ENCODE data around the gene SLC7A4.
"Not testable (repeated sequence)": the region's sequence is repeated elsewhere in the genome, so short reads cannot be mapped to it uniquely, and the experiment has no call there.

The SLC7A4 gene

GRCh38 chr22:21064917-21065864 lies 32.8 kb upstream of the SLC7A4 start:
- no peak for DNase-seq (ENCODE audit: low read depth)

GRCh38 chr22:21064425-21064824 lies 32.1 kb upstream of the SLC7A4 start:
- not testable (repeated sequence) for DNase-seq (ENCODE audit: low read depth)

DNA sequence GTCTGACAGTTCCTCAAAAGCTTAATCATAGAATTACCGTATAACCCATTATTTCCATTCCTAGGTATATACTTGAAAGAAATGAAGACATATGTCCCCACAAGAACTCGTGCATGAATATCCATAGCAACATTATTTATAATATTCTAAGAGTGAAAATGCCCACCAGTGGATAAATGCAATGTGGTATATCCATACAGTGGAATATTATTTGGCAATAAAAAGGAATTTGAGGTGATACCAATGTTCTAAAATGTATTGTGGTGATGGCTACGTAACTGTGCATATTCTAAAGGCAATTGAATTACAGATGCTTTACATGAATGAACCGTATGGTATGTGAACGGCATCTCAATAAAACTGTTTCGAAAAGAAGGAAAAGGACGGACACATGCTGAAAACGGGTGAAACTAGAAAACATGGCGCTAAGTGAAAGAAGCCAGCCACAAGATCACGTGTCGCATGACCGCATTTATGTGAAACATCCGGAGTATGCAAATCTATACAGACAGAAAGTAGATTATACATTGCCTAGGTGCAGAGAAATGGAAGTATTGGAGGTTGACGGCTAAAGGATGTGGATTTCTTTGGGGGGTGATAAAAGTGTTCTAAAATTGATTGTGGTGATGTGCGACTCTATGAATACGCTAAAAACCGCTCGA lies 29.4 kb upstream of the SLC7A4 start:
- DNase-seq (ENCODE audit: low read depth): not testable (repeated sequence)

DNA sequence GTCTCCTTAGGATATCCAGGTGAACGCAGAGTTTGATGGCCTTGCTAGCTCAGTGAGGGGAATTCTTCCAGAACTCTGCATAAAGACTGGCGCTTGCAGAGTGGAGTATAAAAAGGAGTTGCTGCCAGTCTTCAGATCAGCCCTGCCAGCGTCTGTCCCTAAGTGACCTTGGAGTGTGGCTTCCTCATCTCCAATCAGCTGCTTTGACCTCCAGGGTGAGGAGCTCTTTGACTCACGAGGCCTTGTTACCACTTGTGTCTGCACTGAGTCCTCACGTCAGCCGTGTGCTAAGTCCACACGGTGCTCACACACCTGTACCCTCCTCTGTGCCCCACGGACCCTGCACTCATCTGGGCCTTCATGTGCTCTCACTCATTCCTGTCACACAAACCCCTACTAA lies 28.0 kb upstream of the SLC7A4 start:
- not testable (repeated sequence) for DNase-seq (ENCODE audit: low read depth)

DNA sequence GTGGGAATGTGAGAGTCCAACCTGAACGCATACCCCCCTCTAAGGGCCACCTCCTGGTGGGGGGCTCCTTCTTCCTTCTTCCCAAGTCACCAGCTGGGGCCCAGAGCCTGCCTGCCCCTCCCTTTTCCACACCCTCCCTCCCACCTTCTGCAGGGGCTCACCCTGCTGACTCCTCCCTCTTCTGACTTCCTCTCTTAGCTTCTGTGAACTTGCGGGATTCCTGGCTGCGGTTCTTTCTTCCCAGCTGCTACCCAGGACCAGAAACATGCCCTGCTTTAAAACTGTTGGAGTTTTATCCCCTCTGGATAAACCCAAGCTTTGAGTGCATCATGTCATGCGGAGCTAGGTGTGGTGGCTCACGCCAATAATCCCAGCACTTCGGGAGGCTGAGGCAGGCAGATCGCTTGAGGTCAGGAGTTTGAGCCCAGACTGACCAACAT lies 23.5 kb upstream of the SLC7A4 start:
- peak; percentile 19 for DNase-seq (ENCODE audit: low read depth)

GRCh38 chr22:21055564-21055834 lies 23.1 kb upstream of the SLC7A4 start:
- no peak for DNase-seq (ENCODE audit: low read depth)

DNA sequence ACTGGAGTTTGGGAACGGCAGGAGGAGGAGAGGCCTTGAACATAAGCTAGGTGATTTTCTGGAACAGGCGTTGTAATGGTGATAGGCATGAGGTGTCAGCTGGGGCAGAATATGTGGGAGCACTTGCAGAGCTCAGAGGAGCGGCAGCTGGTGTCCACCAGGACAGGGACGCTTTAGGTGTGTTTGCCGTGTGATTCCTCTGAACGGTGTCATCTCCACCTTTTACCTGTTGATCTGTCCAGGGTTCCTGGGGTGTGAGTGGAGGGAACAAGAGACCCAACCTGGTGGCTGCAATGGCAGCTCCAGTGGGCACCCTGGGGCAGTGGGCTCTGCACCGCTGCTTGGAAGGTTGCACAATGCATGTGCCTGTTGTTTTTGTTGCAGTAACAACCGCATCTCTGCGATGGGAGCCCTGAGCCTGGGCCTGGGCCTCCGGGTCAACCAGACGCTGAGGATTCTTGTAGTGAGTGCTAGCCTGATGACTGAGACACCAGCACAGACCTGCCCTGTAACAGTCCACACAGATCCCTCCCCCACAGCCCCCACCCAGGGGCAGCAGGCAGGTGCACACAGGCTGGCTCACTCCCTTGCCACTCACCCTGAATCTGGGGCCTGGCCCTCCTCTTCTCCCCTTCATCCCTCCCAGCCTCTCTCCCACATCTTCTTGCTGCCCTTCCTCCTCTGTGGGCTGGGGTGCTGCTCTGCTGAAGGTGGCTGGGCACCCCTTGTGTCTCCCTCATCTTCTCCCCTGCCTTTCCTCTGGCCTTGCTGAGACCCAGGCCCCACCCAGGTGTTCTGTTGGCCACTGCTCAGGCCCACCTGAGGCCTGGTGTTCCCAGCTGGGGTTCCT lies 22.6 kb upstream of the SLC7A4 start:
- no peak for DNase-seq (ENCODE audit: low read depth)

- no peak for DNase-seq (ENCODE audit: low read depth)
Observed at GRCh38 chr22:21054046-21054713, 21.8 kb upstream of the SLC7A4 start.

DNA sequence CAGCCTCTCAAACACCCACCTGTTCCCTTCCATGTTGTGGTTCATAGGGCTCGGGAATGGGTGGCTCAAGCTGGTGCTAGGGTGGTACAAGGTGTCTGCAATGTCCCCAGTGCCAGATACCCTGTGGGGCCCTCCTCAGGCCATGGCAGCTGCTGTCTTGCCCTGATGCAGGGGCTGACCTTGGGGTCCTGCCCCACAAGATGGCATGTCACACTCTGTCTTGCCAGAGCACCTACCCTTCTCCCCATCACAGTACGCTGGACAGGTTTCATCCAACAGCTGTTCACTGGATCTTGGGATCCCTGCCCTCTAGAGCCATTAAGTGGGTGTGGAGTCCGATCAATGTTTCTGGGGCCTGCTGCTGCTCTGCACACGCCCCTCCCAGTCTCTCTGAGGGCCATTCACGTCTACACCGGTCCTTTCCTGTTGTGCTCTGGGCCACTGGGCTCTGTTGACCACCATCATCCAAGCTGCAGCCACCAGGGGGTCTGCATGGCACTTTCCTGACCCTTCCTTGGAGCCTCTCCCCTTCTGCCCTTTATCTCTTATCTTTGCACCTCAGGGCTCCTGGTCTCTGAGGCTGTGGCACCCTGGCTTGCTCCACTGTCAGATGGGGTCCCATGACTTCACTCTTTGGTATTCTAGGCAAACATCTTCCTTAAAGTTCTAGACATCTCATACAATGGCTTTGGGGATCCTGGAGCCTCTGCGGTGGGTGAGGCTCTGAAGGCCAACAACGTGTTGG lies 20.5 kb upstream of the SLC7A4 start:
- no peak for DNase-seq (ENCODE audit: low read depth)

- peak; percentile 73 for DNase-seq (ENCODE audit: low read depth)
Observed at GRCh38 chr22:21051831-21052400, 19.6 kb upstream of the SLC7A4 start.

DNA sequence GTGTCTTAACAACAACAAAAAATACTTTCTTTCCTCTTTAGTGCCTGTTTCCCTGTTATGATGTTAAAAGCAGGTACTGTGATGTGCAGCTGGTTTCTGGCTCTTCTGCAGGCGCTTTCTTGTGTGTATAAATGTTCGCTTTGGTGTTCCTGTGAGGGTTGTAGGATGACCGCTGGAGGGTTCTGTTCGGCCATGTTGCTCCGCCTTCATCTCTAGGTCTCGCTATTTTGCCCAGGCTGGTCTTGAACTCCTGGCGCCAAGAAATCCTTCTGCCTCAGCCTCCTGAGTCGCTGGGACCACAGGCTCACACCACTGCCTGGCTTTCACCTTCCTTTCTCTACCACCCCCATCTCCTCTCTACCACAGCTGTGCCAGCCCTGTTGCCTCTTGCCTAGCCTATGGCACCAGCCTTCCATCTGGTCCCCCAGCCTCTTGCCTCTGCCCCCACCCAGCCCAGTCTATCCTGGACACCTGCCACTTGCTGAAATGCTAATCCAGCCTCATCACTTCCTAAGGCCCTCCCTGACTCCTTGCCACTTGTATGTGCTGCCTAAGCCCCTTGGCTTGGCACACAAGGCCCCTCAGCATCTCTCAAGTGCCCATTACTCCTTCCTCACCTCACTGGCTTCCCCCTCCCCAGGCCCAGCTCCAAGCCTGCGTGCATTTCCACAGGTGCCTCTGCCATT lies 18.9 kb upstream of the SLC7A4 start:
- DNase-seq (ENCODE audit: low read depth): no peak

- DNase-seq (ENCODE audit: low read depth): not testable (repeated sequence)
Observed at GRCh38 chr22:21048965-21049364, 16.6 kb upstream of the SLC7A4 start.

DNA sequence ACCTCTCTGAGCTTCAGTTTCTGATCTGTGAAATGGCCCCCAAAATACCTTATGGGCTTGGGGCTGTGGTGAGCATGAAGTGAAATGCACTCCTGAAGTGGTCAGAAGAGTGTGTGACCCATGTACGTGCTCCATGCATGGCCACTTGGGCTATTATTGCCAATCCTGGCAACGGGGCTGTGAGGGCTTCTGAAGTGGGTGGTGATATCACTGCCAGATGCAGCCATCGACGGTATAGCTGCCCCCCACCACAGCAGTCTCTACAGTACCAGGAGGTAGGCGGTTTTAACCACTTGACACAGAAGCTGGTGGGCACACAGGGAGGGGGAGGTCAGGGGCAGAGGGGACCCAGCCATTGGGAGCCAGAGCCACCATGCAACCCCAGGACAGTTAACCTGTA lies 16.1 kb upstream of the SLC7A4 start:
- DNase-seq (ENCODE audit: low read depth): not testable (repeated sequence)

- no peak for DNase-seq (ENCODE audit: low read depth)
Observed at GRCh38 chr22:21047730-21048129, 15.4 kb upstream of the SLC7A4 start.

DNA sequence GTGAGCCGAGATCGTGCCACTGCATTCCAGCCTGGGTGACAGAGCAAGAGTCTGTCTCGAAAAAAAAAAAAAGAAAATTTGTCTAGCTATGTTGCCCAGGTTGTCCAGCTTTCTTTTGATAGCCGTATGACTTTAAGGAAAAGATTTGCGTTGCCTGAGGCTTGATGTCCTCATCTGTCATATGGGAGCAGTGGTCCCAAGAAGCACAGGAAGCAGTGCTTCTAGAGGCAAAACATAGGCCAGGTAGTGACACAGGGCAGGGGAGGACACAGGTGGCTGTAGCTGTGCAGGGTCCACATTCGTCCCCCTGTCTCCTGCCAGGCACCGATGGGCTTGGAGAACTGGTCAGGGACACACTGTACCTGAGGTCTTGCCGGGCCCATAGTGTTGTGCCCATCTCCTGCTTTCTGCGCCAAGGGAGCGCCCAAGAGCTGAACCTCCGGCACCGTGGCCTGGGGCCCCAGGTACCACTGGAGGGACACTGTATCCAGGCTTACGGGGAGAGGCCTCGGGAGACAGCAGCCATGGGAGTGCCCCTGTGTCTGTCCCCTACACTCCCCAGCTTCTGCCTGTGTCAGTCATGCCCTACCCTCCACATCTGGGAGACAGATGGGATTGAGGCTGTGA lies 14.8 kb upstream of the SLC7A4 start:
- no peak for DNase-seq (ENCODE audit: low read depth)

DNA sequence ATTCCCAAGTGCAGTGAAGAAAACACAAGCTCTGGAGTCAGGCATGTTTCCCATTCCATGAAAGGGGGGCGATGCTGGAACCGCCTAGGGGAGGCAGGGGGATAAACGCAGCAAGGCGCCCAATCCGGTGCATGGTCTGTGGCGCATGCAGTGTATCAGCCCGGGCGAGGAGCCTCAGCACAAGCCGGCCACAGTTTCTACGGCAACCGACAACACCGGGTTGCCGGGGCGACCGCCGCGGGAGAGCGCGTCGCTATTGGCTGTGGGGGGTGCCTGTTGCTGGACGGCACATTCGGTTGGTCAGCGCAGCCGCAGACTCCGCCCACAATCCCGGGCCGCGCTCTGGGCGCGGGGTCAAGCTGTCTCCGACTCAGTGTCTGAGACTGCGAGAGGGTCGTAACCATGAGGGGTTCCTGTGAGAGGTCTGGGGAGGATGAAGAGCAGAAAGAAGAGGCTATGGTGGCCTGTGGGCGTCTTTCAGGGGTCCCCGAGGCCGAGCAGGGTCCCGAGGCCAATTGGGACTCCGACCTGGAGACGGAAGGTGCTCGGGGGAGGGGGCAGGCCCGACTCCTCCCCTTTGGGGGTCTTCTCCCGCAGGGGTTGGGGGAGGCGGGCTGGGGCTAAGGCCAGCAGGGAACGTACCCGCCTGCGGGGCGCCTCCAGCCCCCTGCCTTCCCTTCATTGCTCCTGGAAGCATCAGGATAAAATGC lies 13.4 kb upstream of the SLC7A4 start, which contains the start of gene LRRC74B:
LRRC74B (plus strand) TSS at position 362 of the 710 bp plus-strand sequence; CDS start at position 403, 41 bp downstream.
- DNase-seq (ENCODE audit: low read depth): peak; percentile 91

DNA sequence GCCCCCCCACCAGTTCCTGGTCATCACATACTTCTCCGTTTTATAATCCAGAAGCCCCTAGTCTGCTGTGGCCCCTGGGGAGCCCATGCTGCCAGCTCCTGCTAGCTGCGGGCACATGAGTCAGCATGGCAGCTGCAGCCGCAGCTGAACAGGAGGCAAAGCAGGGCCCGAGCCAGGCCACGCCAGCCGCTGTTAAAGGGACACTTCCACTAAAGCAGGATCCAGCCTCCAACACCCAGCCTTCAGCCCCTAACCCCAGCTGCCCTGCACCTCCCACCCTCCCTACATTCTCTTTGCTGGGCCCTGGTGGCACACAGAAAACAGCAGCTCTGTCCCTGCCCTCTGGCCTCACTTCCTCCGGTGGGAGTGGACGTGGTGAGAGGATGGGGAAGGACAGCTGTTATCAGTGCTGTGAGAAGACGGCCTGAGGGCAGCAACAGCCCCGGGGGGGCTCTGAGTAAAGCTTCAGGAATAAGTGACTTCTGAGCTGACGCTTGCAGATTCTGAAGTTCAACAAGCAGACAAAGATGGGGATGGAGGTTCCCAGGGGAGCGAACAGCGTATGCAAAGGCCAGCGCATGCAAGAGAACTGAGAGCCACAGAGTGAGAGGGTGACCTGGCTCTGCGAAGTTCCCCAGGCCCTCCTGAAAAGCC lies 12.7 kb upstream of the SLC7A4 start:
- peak; percentile 87 for DNase-seq (ENCODE audit: low read depth)

- no peak for DNase-seq (ENCODE audit: low read depth)
Observed at GRCh38 chr22:21043860-21044535, 11.6 kb upstream of the SLC7A4 start.

Data from EH (cell line).